Neuronal stem cell (in vitro differentiated cells): ENCODE measurements around the gene THADA.

Source experiments
- DNase-seq: peaks from one replicate; pipeline ENCODE4 v3.0.0-alpha.2; 2013; ENCODE audit warnings: low spot score
- H2AFZ ChIP-seq: one replicate; pipeline ENCODE4 v1.6.1; 2013; ENCODE audit warnings: mild to moderate bottlenecking, low read length, inconsistent platforms
- H2AK5ac ChIP-seq: 2 replicates; pipeline ENCODE4 v1.6.1; 2013; ENCODE audit warnings: low read depth, mild to moderate bottlenecking, inconsistent platforms, low read length, moderate library complexity, mixed read lengths
- H2BK120ac ChIP-seq: 2 replicates; pipeline ENCODE4 v1.6.1; 2013; ENCODE audit warnings: low read depth, mild to moderate bottlenecking, inconsistent platforms, low read length, moderate library complexity, mixed read lengths
- H2BK12ac ChIP-seq: one replicate; pipeline ENCODE4 v1.6.1; 2013; ENCODE audit warnings: low read length, inconsistent platforms
- H2BK15ac ChIP-seq: 2 replicates; pipeline ENCODE4 v1.6.1; 2013; ENCODE audit warnings: mild to moderate bottlenecking, low read length, inconsistent platforms, mixed read lengths
- H2BK5ac ChIP-seq: one replicate; pipeline ENCODE4 v1.6.1; 2013; ENCODE audit warnings: inconsistent platforms, mild to moderate bottlenecking, low read length, moderate library complexity
- H3K14ac ChIP-seq: one replicate; pipeline ENCODE4 v1.6.1; 2013; ENCODE audit warnings: low read length, inconsistent platforms
- H3K18ac ChIP-seq: 2 replicates; pipeline ENCODE4 v1.6.1; 2013; ENCODE audit warnings: low read length, inconsistent platforms
- H3K23ac ChIP-seq: 2 replicates; pipeline ENCODE4 v1.6.1; 2013; ENCODE audit warnings: low read depth, mild to moderate bottlenecking, mixed read lengths, low read length, inconsistent platforms; ENCODE audit not compliant: poor library complexity
- H3K27ac ChIP-seq: replicated peaks from 3 replicates; pipeline ENCODE4 v1.5.1; 2013; ENCODE audit warnings: low read length, inconsistent platforms
- H3K27me3 ChIP-seq, 3 experiments: 2 replicates each; pipeline ENCODE4 v1.6.1; 2013; ENCODE audit warnings: low read length in 3 of 3, mild to moderate bottlenecking in 2 of 3, inconsistent platforms in 1 of 3, low read depth in 1 of 3, mixed read lengths in 1 of 3, moderate library complexity in 1 of 3; ENCODE audit not compliant: control insufficient read depth in 3 of 3, insufficient read depth in 3 of 3
- H3K36me3 ChIP-seq, 2 donors: replicated peaks in 1 of 2; 2 replicates each; pipeline ENCODE4 v1.6.1; 2013; ENCODE audit warnings: low read length in 2 of 2; ENCODE audit not compliant: control insufficient read depth in 2 of 2, insufficient read depth in 2 of 2
- H3K4ac ChIP-seq: 2 replicates; pipeline ENCODE4 v1.6.1; 2013; ENCODE audit warnings: inconsistent platforms, mild to moderate bottlenecking, low read length, moderate library complexity
- H3K4me1 ChIP-seq, 2 donors: 1 replicate in 1 of 2; 2 replicates in 1 of 2; pipeline ENCODE4 v1.6.1; 2013; ENCODE audit warnings: low read length in 2 of 2, low read depth in 1 of 2; ENCODE audit not compliant: control insufficient read depth in 2 of 2, insufficient read depth in 1 of 2
- H3K4me2 ChIP-seq: one replicate; pipeline ENCODE4 v1.6.1; 2013; ENCODE audit warnings: mild to moderate bottlenecking, low read length, inconsistent platforms; ENCODE audit not compliant: insufficient read depth, poor library complexity, severe bottlenecking
- H3K4me3 ChIP-seq, 2 donors: 2 replicates each; pipeline ENCODE4 v1.5.1; 2013; ENCODE audit warnings: low read length in 2 of 2, mild to moderate bottlenecking in 2 of 2, inconsistent platforms in 1 of 2, moderate library complexity in 1 of 2
- H3K79me1 ChIP-seq: one replicate; pipeline ENCODE4 v1.6.1; 2013; ENCODE audit warnings: low read depth, mild to moderate bottlenecking, inconsistent platforms, low read length, moderate library complexity
- H3K9ac ChIP-seq: one replicate; pipeline ENCODE4 v1.6.1; 2013; ENCODE audit warnings: mild to moderate bottlenecking, low read depth, low read length, inconsistent platforms; ENCODE audit not compliant: poor library complexity
- H3K9me3 ChIP-seq, 2 donors: replicated peaks in 1 of 2; 2 replicates each; pipeline versions ENCODE3 to v1.6.1; 2013; ENCODE audit warnings: low read length in 2 of 2, mild to moderate bottlenecking in 2 of 2, inconsistent platforms in 1 of 2, low read depth in 1 of 2, mixed read lengths in 1 of 2, moderate library complexity in 1 of 2; ENCODE audit not compliant: control insufficient read depth in 2 of 2, insufficient read depth in 1 of 2
- H4K8ac ChIP-seq: one replicate; pipeline ENCODE4 v1.6.1; 2013; ENCODE audit warnings: low read depth, mild to moderate bottlenecking, inconsistent platforms, low read length, moderate library complexity
- H4K91ac ChIP-seq: one replicate; pipeline ENCODE4 v1.6.1; 2013; ENCODE audit warnings: low read length, low read depth, mild to moderate bottlenecking, inconsistent platforms; ENCODE audit not compliant: poor library complexity
- WGBS, 2 donors: extraction: QIAGEN DNeasy Blood & Tissue Kit; methylation state at CpG; one replicate each; pipeline ENCODE4 v1.1.7; 2013; ENCODE audit warnings: missing lambda C conversion rate in 2 of 2, mixed read lengths in 1 of 2; ENCODE audit not compliant: insufficient read length in 2 of 2, insufficient replicate concordance in 1 of 2; ENCODE audit errors: extremely low coverage in 2 of 2; 5-methylcytosine and 5-hydroxymethylcytosine counted together

Gene THADA

DNA sequence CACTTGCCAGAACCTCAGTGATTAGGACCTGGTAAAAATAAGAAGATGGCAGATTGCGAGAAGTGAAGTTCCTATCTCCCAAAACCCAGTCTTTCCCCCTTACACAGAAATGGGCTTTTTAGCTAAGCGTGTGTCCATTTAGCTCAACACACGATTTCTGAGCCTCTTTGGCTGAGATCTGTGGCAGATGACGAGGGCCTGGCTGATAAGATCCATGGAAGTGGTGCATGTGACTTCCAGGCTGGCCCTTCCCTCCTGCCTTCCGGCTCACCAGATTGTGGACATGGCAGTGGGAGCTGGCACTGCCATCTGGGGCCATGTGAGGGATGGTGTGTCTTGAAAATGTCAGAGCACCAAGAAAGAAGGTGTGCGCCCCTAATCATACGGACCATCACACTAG, 328.5 kb downstream of the THADA start:
- no CpG with 5 or more reads among the region's 7 CpGs for WGBS, 2 donors
- no peak overlapping the region for H4K8ac ChIP-seq
- H3K4me3 ChIP-seq: no peak overlapping the region
- no peak overlapping the region for H3K23ac ChIP-seq
- DNase-seq: no peak
- H2BK5ac ChIP-seq: no peak overlapping the region
- H3K4ac ChIP-seq: no peak overlapping the region
- peaks cover 6 to 18% of the 10 kb centered on the region in 2 donors for H3K4me1 ChIP-seq
- H3K9me3 ChIP-seq: no peaks in the 10 kb centered on the region
- H3K36me3 ChIP-seq: no peaks in the 10 kb centered on the region
- no peak overlapping the region for H3K4me2 ChIP-seq
- H2AK5ac ChIP-seq: no peak overlapping the region
- no peak overlapping the region for H3K27ac ChIP-seq
- no peak overlapping the region for H2BK120ac ChIP-seq
- H3K18ac ChIP-seq: no peak overlapping the region
- no peak overlapping the region for H3K9ac ChIP-seq
- H2BK15ac ChIP-seq: no peak overlapping the region
- no peak overlapping the region for H3K14ac ChIP-seq
- H3K27me3 ChIP-seq: no peaks in the 10 kb centered on the region
- H2BK12ac ChIP-seq: no peak overlapping the region
- H4K91ac ChIP-seq: no peak overlapping the region
- H3K79me1 ChIP-seq: no peaks in the 10 kb centered on the region
- no peak overlapping the region for H2AFZ ChIP-seq

DNA sequence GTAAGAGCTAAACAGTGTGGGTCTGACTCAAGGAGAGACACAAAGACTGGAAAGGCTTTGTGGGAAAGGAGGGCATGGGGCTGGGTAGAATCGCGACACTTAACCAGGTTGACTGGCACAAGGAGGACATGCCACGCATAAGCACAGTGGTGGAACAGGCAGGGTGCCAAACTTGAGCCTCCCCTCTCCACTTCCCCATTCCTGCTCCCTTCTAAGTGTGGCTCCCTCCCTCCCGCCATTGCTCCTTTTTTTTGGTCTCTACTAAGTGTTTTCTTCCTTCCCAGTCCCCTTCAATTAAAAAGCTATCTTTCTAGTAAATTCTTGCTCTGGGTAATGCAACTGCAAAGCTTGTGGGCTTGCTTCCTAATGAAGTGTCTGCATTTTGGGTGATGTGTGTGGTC, 329.1 kb downstream of the THADA start:
- H3K18ac ChIP-seq: no peak overlapping the region
- no CpG with 5 or more reads among the region's 4 CpGs for WGBS, 2 donors
- no peak overlapping the region for H3K4ac ChIP-seq
- H3K4me3 ChIP-seq: no peak overlapping the region
- no peak overlapping the region for H2BK15ac ChIP-seq
- H3K9me3 ChIP-seq: no peaks in the 10 kb centered on the region
- H2AK5ac ChIP-seq: no peak overlapping the region
- H4K91ac ChIP-seq: no peak overlapping the region
- no peaks in the 10 kb centered on the region for H3K79me1 ChIP-seq
- H3K4me2 ChIP-seq: no peak overlapping the region
- no peak overlapping the region for H2BK120ac ChIP-seq
- no peak overlapping the region for H3K23ac ChIP-seq
- H4K8ac ChIP-seq: no peak overlapping the region
- H2BK12ac ChIP-seq: no peak overlapping the region
- no peak overlapping the region for H3K27ac ChIP-seq
- DNase-seq: no peak
- no peak overlapping the region for H2AFZ ChIP-seq
- no peak overlapping the region for H2BK5ac ChIP-seq
- peaks cover 6 to 18% of the 10 kb centered on the region in 2 donors for H3K4me1 ChIP-seq
- no peak overlapping the region for H3K14ac ChIP-seq
- H3K27me3 ChIP-seq: no peaks in the 10 kb centered on the region
- H3K36me3 ChIP-seq: no peaks in the 10 kb centered on the region
- H3K9ac ChIP-seq: peak overlapping the region; percentile 14

DNA sequence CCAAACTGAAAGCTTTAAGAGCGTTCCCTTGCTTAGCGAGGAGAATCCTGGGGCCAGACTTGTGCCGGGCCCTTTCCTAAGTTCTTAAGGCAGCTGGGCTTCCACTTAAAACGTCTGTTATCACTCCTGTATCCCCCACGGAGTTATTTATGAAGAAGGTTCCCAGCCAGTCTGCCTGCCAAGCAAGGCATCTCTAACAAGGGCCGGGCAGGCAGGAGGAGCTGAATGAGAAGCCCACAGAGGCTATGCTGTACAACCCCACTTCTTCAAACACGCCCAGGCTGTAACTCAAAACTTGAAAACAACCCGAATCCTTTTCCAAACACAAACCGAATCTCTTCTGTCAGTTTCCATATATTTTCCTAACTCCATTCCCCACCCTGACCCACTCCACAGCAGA, 330.4 kb downstream of the THADA start:
- DNase-seq: no peak
- H3K18ac ChIP-seq: no peak overlapping the region
- no peaks in the 10 kb centered on the region for H3K79me1 ChIP-seq
- H3K9ac ChIP-seq: no peak overlapping the region
- H3K9me3 ChIP-seq: no peaks in the 10 kb centered on the region
- no peak overlapping the region for H3K27ac ChIP-seq
- H3K4ac ChIP-seq: no peak overlapping the region
- H3K4me3 ChIP-seq: no peak overlapping the region
- no peak overlapping the region for H2AFZ ChIP-seq
- no peak overlapping the region for H2BK5ac ChIP-seq
- no peak overlapping the region for H2AK5ac ChIP-seq
- no peaks in the 10 kb centered on the region for H3K27me3 ChIP-seq
- H3K4me2 ChIP-seq: no peak overlapping the region
- no peak overlapping the region for H4K8ac ChIP-seq
- no peaks in the 10 kb centered on the region for H3K36me3 ChIP-seq
- no peak overlapping the region for H3K14ac ChIP-seq
- H3K23ac ChIP-seq: no peak overlapping the region
- no peak overlapping the region for H4K91ac ChIP-seq
- H2BK12ac ChIP-seq: no peak overlapping the region
- peaks cover 6 to 18% of the 10 kb centered on the region in 2 donors for H3K4me1 ChIP-seq
- 100% methylated on average over 1 to 2 of the region's 9 CpGs for WGBS, 2 donors
- no peak overlapping the region for H2BK120ac ChIP-seq
- H2BK15ac ChIP-seq: no peak overlapping the region

DNA sequence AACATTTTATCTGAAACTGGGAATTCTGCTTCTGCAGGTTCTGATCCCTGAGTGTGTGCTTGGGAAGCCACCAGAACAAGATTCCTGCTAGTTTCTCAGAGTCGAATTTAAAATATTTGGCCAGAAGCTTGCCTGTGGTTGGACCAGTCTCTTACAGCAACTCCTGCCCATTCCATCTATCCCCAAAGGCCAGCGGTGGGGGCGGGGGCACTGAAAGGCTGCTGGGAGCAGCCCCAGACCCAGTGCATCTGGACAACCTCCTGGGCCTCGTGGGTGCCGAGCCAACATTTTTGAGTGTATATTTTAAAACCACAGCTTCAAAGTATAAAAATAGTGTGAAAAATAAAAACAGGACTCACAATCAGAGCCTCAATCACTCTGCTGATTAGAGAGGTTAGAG, 330.8 kb downstream of the THADA start:
- Histone ChIP-seq H3K4me3 (no peak overlapping the region), H2BK5ac (no peak overlapping the region), H4K8ac (no peak overlapping the region), H2BK12ac (no peak overlapping the region), H3K9me3 (no peaks in the 10 kb centered on the region), H3K4me2 (no peak overlapping the region), H3K18ac (no peak overlapping the region), H3K27me3 (no peaks in the 10 kb centered on the region), H3K9ac (no peak overlapping the region), H3K79me1 (no peaks in the 10 kb centered on the region), H3K4me1 (peaks cover 6 to 18% of the 10 kb centered on the region in 2 donors), H2BK120ac (no peak overlapping the region), H2AK5ac (no peak overlapping the region), H3K36me3 (no peaks in the 10 kb centered on the region), H2AFZ (no peak overlapping the region), H2BK15ac (no peak overlapping the region), H3K14ac (no peak overlapping the region), H4K91ac (no peak overlapping the region), H3K4ac (no peak overlapping the region), H3K27ac (no peak overlapping the region), H3K23ac (no peak overlapping the region)
- WGBS, 2 donors: no CpG with 5 or more reads among the region's 5 CpGs
- no peak for DNase-seq
